ENCODE data around the gene TOX2.

Gene TOX2

GRCh38 chr20:43975096-43975768, 60.6 kb downstream of the TOX2 start:
- no peak for DNase-seq (ENCODE audit: low read depth in 2 of 2)

- DNase-seq (ENCODE audit: low read depth in 2 of 2) = no peak
These were observed 61.9 kb downstream of the TOX2 start for GRCh38 chr20:43976547-43976946.

DNA sequence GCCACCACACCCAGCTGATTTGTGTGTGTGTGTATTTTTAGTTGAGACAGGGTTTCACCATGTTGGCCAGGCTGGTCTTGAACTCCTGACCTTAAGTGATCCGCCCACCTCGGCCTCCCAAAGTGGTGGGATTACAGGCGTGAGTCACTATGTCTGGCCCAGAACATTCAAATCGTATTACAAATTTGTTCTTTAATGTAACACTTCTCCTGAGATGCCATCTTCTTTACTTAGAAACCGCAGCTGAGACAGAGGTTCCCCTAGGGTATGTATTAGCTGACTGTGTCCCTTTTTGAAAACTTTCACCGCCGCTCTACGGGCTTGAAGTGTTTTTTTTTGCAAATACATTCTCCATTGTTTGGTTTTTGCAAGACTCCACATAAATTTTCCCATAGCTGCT, 62.6 kb downstream of the TOX2 start:
- no peak for DNase-seq (ENCODE audit: low read depth in 2 of 2)

- no peak for DNase-seq (ENCODE audit: low read depth in 2 of 2)
These were observed 63.3 kb downstream of the TOX2 start for GRCh38 chr20:43977962-43978361.

DNA sequence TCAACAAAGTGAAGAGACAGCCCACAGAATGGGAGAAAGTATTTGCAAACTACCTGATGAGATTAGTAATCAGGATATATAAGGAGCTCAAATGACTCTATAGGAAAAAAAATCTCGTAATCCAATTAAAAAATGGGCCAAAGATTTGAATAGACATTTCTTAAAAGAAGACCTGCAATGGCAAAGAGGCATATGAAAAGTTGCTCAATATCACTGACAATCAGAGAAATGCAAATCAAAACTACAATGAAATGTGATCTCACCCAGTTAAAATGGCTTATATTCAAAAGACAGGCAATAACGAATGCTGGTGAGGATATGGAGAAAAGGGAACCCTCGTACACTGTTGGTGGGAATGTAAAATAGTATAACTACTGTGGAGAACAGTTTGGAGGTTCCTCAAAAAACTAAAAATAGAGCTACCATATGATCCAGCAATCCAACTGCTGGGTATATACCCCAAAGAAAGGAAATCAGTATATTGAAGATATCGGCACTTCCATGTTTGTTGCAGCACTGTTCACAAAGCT, 65.0 kb downstream of the TOX2 start:
- no peak for DNase-seq (ENCODE audit: low read depth in 2 of 2)

- DNase-seq (ENCODE audit: low read depth in 2 of 2) = no peak
These were observed 66.9 kb downstream of the TOX2 start for GRCh38 chr20:43981540-43981939.

GRCh38 chr20:43982016-43982415, 67.4 kb downstream of the TOX2 start:
- DNase-seq (ENCODE audit: low read depth in 2 of 2) = no peak

GRCh38 chr20:43982886-43983285, 68.2 kb downstream of the TOX2 start:
- no peak for DNase-seq (ENCODE audit: low read depth in 2 of 2)

DNA sequence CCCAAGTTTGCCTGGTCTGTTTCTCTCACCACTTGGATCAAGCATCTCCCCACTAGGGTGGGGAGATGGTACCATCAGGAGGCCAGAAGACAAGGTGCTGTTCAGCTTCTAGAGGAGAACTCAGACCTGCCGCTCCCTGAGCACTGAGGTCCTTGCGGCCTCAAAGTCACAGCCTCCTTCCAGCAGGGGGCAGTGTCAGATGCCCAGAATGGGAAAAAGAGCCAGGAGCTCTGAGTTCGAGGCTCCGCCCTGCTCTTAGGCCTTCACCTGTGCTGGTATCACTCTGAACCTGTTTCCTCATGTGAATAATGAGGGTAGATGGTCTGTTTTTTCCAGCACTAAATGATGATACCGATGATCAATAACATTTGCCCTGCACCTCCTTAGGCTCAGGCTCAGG, 68.7 kb downstream of the TOX2 start:
- no peak for DNase-seq (ENCODE audit: low read depth in 2 of 2)

DNA sequence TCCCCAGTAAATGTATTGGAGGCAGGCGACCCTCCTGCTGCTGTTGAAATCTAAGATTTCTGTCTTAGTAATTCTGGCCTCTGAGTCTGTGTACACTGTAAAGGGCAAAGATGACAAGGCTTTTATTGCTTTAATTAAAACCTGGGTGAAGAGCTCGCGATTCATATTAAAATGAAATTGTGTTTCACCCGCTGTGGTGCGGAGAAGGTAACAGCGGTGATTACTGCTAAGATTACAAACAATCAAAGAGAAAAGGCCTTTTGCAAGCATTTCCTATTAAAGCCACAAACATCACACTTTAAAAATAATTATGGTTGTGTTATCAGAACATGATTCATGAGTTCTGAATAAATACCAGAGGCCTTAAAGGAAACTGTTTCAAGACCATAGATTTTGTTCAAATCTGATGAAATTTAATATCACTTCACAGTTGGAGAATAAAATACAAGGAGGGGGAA, 69.3 kb downstream of the TOX2 start:
- DNase-seq (ENCODE audit: low read depth in 2 of 2) = no peak

DNA sequence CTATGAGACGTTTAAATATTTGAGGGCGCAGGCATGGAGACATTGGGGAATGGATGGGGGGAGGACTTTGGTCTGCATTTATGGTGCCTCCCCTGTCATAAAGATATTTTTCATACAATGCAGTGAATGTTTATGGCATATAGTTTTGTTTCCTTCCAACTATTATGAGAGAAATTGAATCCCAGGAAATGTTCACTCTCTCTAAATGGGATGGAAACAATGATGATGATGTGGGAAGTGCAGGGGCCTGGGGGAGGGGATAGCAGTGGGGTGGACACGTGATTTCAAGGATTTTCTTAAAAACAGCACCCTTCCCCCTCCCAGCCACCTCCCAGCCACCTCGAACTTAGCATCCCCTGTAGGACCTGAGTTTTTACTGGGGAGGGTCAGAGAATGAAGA, 69.9 kb downstream of the TOX2 start:
- DNase-seq (ENCODE audit: low read depth in 2 of 2) = no peak

DNA sequence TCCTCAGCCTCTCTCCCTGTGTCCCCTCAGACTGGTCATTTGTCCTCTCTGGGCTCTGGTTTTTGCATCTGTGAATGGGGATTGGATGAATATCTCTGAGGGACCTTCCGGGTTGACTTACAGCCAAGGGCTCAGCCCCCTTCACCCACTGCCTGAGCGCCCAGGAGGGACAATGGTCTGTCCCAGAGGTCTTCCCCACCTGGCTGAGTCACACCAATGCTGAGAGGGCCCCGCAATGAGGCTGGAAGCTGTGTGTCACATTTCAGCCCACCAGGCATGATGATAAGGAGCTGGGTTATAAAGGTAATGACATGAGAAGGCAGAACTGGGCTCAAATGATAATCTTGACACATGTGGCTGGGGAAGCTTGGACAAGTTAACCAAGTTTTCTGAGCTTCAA, 70.5 kb downstream of the TOX2 start:
- DNase-seq (ENCODE audit: low read depth in 2 of 2) = no peak

DNA sequence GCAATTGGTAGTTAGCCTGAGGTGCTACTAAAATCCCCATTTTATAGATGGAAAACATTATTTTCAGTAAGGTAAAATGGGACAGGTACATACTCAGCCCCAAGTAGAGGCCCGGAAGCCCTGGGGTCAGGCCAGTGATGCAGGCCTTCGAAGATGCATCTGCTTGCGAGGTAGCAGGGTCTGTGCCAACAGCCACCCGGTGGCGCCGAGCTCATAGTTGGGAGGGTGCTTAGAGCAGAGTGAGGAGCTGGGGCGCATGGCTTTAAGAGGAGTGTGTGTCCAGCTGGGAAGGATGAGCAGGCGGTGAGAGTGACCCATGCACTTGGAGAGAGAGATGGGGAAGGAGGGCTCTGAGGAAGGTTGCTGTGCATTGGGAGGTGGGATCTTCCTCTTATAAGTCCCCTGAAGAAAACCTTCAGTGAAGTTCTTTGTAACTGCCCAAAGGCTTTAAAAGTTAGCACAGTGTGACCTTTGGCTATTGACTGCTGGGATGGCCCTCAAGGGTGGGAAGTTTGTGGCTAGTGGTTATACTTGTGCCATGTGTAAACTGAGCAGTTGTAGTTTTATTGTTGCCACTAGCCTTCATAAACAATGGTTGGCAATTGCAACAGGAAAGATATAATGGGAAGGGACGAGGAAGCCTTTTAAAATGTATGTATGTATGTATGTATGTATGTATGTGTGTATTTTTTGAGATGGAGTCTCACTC, 71.1 kb downstream of the TOX2 start:
- no peak for DNase-seq (ENCODE audit: low read depth in 2 of 2)

DNA sequence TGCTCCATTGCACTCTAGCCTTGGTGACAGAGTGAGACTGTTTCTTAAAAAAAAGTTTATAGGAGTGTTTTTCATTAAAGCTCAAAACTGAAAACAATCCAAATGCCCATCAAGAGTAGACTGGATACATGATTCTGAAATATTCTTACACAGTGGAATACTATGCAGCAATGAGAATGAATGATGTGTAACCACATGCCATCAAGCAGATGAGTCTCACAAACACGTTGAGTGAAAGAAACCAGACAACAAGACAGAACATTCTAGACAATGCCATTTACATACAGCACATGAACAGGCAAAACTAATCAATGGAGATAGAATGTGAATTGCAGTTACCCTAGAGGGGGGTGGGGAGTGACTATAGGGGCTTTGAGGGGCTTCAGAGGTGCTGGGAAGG, 72.4 kb downstream of the TOX2 start:
- no peak for DNase-seq (ENCODE audit: low read depth in 2 of 2)

DNA sequence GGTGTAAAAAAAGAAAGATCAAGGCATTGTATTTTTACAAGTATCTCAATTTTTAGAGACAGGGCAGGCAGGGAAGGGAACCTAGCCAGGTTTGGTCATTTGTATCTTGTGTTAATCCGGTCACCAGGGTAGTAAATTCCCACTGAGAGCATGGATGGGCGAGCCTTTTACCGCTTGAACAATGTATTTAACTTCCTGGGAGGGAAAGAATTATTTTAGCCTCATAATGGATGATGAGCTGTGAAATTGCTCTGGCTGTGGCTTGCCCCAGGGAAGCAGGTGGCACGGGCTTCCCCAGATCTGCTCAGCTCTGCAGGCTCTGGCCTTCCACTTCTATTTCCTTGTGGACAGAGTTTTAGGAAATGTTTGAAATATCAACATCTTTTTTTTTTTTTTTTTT, 72.9 kb downstream of the TOX2 start:
- no peak for DNase-seq (ENCODE audit: low read depth in 2 of 2)

DNA sequence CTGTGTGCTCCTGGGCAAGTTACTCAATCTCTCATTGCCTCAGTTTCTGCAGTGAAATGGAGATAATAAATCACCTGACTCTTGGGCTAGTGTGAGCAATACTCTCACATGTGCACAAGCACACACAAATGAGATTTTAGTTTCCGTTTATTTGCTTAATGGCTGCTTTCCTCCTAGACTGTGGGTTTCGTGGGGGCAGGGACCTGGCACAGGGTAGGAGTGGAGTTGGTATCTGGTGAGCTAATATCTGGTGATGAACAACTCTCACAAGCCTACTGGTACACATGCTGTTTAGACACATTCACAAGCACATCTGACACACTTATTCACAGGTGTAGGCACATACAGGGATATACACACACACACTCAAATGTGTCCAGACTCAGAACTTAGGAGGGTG, 73.8 kb downstream of the TOX2 start:
- no peak for DNase-seq (ENCODE audit: low read depth in 2 of 2)

- no peak for DNase-seq (ENCODE audit: low read depth in 2 of 2)
These were observed 74.2 kb downstream of the TOX2 start for GRCh38 chr20:43988867-43989266.

DNA sequence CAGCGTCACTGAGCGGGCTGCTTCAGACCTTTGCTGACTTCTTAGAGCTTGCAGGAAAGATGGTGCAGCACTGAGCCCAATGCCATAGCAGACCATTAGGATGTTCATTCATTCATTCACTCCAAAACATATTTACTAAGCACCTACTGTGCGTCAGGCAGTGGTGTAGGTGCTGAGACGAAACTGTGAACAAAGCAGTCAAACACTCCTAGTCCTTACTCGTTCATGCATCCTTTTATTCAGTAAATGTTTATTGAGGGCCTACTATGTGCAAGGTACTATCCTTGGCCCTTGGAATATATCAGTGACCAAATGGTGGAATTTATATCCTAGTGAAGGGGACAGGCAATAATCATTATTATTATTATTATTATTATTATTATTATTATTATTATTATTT, 76.6 kb downstream of the TOX2 start:
- no peak for DNase-seq (ENCODE audit: low read depth in 2 of 2)

- DNase-seq (ENCODE audit: low read depth in 2 of 2) = no peak
These were observed 77.3 kb downstream of the TOX2 start for GRCh38 chr20:43991982-43992381.

DNA sequence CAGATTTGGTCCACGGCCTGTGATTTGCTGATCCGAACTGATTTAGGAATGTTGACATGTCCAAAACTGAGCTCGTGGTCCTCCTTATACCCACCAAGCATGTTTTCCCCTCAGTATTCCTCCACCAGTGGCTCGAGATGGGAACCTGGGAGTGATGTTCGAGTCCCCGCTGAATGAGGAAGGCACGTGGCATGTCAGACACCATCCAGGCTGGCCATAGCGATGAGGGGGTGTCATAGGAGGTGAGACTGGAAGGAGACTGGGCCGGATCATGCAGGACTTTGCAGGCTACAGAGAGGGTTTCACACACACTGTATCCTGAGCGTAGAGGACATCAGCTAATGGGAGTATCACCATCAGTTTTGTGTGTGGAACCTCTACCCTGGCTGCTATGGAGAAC, 78.2 kb downstream of the TOX2 start:
- DNase-seq (ENCODE audit: low read depth in 2 of 2) = no peak

DNA sequence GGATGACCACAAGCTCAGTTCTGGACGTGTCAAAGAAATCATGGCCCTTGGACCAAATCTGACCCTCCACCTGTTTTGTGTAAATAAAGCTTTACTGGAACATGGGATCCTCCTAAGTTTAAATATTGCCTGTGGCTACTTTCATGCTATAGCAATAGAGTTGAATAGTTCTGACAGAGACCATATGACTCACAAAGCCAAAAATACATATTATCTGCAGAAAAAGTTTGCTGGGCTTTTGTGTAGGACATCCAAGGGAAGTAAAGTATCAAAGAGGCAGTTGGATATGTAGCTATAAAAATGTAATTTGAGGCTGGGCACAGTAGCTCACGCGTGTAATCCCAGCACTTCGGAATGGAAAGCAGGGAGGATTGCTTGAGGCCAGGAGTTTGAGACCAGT, 78.9 kb downstream of the TOX2 start:
- DNase-seq (ENCODE audit: low read depth in 2 of 2) = no peak

GRCh38 chr20:43994486-43995100, 79.9 kb downstream of the TOX2 start:
- DNase-seq (ENCODE audit: low read depth in 2 of 2) = no peak

GRCh38 chr20:43995645-43996044, 81.0 kb downstream of the TOX2 start:
- no peak for DNase-seq (ENCODE audit: low read depth in 2 of 2)
